HG03095 (cell line): ENCODE measurements around the gene FHIP1A.

Source experiments
- ATAC-seq: cut with Tn5 transposase; IDR thresholded peaks from one replicate; pipeline ENCODE4 v1.9.1; 2021; ENCODE audit warnings: moderate library complexity; ENCODE audit not compliant: unreplicated experiment

FHIP1A gene

DNA sequence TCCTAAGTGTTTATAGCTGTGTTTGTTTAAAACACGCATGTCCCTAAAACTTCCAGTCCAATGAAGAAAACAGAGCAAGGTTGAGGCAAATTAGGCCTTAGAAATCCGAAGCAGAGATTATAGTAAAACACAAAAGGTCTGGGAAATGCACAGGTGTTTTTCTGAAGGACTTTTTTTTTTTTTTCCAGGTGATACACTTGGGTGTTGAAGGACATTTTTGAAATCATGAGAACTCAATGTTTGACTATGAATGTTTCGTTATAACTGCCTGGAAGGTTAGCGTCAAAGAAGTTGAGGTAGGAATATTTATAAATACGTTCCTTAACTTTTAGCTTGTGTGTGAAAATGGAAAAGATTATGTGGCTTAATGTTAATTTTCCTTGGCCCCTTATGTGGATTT is 45.5 kb downstream of the FHIP1A start:
- ATAC-seq: no peak

DNA sequence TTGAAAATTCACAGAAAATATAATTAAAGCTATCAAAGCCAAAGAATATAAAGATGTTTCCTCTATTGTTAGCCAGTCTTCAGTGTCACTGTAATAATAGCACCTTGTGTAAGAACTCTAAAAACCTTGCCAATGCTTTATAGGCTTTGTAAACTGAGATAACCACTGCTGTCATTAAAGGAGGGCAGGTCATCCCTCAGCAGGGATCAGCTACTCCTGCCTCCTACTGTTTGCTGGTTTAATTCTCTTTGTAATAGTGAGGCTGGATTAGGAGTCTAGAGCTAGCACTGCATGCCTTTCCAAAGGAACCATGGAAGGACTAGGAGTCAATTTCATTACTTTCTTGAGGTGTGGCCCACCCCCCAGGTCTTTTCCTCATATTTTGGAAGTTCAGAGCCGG is 46.2 kb downstream of the FHIP1A start:
- no peak for ATAC-seq

DNA sequence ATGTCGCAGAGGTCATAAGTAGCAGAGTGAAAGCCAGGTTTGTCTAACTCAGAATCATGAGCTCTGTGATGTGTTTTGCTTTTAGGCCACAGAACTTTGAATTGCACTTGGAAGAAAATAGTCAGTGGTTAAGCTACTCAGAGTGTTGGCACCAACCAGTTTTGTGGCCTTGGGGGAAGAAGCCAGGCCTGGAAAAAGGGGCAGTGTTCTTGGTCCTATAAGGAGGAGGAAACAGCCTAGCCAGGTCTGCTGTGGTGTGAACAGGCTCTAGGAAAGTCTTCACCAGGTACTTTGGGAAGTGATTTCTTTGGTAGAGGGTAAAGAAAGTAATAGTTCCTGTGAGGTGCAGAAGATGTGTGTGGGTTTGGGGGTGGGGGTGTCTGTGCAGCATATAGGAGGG is 49.2 kb downstream of the FHIP1A start:
- no peak for ATAC-seq
